ENCODE measurements around the gene NOL9.
"Not testable (repeated sequence)": the region's sequence is repeated elsewhere in the genome, so short reads cannot be mapped to it uniquely, and the experiment has no call there.

Gene NOL9

DNA sequence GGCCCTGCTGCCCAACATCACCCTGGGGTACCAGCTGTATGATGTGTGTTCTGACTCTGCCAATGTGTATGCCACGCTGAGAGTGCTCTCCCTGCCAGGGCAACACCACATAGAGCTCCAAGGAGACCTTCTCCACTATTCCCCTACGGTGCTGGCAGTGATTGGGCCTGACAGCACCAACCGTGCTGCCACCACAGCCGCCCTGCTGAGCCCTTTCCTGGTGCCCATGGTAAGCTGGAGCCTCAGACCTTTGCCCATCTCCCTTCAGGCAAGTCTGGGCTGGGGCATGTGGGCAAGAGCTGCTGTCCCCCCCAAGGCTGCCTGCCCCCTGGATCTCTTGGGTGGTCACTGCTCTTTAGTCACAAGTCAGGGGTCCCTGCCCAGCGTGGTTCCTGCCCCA lies 16.7 kb upstream of the NOL9 start:
- DNase-seq = no peak

DNA sequence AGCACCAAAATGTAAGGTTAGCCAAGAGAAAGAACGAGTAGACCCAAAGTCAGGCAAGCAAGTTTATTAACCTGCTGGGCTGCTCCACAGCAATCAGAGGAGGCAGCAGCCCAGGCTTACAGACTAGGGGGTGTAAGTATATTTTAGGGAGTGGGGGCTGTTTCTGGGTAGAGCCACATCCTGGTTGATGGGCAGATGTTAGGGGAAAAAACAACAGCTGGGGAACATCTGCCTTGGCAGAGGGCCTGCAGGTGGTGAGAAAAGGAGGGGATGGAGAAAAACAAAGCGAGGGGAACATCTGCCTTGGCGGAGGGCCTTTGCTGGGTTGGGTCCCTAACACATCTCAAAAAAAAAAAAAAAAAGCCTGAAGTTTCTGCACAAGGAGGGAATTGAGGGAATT lies 15.8 kb upstream of the NOL9 start:
- no peak for DNase-seq

DNA sequence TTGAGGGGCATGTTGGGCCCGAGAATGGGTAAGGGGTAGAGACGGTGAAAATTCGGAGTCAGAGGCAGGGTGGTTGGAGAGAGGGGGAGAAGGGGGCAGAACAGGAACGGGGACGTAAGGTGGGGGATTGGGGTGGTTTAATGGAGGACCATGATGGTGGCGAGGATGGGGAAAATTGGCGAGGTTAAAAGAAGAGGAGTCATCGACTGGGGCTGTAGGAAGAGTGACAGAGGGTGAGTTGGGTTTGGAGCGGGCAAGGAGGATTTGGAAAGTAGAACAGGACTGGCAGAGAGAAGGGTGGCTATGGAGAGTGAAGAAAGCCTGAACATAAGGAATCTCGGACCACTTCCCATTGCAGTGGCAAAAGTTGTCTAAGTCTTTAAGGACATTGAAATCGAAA lies 14.7 kb upstream of the NOL9 start:
- no peak for DNase-seq

DNA sequence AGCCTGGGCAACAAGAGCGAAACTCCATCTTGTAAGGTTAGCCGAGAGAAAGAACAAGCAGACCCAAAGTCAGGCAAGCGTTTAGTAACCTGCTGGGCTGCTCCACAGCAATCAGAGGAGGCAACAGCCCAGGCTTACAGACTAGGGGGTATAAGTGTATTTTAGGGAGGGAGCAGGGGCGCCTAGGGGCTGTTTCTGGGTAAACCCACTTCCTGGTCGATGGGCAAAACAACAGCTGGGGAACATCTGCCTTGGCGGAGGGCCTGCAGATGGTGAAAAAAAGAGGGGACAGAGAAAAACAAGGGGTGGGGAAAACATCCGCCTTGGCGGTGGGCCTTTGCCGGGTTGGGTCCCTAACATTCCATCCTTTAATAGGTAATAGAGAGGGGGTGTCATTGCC lies 6.0 kb upstream of the NOL9 start:
- DNase-seq = no peak

DNA sequence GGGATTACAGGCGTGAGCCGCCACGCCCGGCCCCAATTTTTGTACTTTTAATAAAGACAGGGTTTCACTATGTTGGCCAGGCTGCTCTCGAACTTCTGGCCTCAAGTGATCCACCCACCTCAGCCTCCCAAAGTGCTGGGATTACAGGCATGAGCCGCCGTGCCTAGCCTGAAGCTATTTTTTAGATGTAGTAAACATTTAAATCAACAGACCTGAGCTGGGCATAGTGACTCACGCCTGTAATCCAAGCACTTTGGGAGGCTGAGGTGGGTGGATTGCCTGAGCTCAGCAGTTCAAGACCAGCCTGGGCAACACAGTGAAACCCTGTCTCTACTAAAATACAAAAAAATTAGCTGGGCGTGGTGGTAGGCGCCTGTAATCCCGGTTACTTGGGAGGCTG lies 4.8 kb upstream of the NOL9 start:
- DNase-seq = not testable (repeated sequence)

DNA sequence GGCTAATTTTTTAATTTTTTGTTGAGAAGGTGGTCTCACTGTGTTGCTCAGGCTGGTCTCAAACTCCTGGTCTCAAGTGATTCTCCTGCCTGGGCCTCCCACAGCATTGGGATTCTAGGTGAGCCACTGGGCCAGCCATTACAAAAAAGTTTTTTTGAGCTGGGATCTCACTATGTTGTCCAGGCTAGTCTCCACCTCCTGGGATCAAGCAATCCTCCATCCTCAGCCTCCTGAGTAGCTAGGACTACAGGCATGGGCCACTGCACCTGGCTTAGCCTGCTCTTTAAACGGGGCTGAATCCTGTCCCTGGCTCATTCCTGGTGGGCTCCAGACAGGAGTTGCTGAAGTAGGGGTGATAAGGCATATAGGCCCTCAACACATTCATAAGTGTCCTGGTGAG lies 3.3 kb upstream of the NOL9 start:
- no peak for DNase-seq

DNA sequence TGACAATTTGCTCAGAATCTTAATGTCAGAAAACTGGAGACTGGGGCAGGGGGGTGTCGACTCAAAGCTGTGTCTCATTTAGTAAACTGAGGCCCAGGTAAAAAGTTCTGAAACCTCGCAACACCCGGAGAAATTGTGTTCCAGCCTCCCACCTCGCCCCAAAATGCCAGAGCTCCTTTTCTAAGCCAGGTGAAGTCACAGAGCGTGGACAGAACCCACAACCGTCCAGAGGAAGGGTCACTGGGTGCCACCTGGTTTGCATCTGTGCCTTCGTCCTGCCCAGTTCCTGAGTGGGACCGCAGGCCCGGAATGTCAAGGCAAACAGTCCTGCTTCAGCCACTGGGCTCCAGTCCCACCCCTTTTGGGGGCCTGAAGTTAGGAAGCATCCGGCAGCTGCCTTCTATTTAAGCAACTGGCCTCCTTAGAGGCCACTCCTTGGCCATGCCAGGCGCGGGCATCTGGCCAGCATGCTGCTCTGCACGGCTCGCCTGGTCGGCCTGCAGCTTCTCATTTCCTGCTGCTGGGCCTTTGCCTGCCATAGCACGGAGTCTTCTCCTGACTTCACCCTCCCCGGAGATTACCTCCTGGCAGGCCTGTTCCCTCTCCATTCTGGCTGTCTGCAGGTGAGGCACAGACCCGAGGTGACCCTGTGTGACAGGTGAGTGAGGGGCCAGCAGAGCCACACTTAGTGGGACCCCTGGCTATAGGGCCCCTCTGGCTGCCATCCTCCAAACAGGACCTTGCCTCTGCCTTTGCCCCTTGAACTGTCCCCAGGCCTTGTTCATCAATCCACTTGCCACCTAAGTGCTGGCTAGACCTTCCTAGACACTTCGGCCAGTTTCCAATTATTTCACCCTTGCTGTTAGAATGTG lies 830 bp upstream of the NOL9 start, which contains the start of gene TAS1R1:
TSS of gene TAS1R1 (plus strand) at position 401 of the 872 bp plus-strand sequence. CDS start at position 468, 67 bp downstream.
- DNase-seq = no peak

DNA sequence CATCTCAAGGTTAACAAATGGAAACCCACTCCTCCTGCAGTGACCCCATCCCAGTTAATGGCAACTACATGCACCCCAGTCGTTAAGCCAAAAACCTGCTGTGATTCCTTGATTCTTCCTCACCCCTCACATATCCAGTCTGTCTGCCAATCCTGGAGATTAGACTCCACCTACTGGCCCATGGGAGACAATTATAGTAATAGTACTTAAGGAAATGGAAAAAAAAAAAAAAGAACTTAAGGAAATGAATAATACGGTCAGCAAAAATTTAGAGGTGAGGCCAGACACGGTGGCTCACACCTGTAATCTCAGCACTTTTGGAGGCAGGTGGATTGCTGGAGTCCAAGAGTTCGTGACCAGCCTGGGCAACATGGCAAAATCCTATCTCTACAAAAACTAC lies 7.0 kb downstream of the NOL9 start:
- DNase-seq = no peak

DNA sequence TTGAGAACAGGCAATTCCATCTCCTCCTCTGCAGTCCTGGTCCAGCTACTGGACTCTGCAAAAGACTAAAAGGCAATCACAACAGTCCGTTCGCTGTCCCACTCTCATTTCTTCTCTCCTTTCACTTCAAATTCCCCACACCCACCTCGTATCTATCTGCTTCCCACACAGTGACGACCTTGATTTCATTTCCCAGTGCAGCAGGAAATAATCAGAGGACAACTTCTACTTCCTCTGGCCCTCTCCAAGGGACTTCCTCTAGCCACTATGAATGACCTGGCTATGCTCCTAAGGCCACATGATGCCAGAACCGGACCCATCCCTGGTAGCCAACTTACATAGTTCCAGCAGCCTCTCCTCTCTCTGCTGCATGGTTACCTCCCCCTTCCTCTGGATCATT lies 8.0 kb downstream of the NOL9 start:
- DNase-seq = no peak

DNA sequence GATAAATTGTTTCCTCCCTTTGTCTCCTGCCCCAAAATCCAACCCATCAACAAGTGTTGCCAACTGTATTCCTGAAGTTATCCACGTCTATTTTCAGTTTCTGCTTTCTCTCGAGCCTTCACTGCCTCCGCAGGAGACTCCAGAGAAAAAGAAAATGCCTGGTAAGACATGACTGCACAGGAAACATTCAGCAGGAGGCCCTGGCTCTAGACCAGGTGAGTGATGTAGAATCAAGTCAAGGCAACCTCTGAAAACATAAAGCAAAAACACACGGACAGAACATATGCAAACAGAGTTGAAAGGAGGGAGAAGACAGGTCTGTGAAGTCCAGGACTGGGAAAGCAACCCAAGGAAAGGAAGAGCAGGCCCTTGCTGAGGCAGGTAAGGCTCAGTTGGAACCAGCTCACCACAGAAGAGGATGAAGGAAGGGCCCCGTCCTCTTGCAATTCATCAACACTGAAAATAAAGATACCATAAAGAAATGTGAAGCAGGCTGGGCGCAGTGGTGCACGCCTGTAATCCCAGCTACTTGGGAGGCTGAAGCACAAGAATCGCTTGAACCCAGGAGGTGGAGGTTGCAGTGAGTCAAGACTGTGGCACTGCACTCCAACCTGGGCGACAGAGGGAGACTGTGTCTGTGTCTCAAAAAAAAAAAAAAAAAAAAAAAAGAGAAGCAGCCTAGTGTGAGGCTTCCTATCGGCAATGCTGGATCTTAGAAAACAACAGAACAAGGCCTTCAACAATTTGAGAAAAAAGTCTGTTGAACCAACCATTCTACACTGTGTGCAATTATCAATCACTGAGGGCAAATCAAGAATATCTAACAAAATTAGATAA lies 8.8 kb downstream of the NOL9 start:
- DNase-seq = no peak

DNA sequence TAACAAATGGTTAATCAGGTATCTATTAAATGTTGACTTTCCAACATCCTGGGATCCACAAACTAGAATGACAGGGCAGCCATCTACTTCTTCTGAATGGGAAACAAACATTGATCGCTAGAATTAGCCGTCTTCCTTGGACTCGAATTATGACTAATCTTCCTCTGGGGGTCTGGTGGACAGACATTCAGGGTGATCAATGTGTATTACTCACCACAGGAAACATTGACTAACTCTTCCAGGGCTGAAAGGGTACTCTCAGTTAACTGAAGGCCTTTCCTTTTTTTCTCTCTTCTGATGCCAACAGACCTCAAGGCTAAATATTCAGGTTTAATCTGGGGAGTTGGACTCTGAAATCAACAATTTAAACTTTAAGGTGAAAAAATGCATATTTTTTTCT lies 9.5 kb downstream of the NOL9 start:
- no peak for DNase-seq

DNA sequence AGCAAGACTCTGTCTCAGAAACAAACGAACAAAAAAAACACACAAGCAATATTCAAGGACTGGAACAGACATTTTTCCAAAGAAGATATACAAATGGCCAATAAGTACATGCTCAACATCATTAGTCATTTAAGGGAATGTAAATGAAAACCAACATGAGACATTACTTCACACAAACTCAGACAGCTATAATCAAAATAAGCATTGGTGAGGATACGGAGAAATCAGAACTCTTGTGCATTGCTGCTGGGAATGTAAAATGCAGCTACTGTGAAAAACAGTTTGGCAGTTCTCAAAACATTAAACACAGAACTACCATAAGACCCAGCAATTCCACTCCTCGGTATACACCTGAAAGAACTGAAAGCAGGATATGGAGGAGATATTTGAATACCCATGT lies 15.4 kb downstream of the NOL9 start:
- no peak for DNase-seq

DNA sequence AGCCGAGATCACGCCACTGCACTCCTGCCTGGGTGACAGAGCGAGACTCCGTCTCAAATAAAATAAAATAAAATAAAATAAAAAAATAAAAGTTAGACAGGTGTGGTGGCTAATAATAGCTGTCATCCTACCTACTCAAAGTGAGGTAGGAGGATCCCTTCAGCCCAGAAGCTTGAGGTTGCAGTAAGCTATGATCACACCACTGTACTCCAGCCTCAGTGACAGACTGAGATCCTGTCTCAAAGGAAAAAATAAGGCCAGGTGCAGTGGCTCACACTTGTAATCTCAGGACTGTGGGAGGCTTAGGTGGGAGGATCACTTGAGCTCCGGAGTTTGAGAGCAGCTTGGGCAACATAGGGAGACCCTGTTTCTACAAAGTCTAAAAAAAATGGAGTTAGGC lies 18.0 kb downstream of the NOL9 start:
- no peak for DNase-seq

DNA sequence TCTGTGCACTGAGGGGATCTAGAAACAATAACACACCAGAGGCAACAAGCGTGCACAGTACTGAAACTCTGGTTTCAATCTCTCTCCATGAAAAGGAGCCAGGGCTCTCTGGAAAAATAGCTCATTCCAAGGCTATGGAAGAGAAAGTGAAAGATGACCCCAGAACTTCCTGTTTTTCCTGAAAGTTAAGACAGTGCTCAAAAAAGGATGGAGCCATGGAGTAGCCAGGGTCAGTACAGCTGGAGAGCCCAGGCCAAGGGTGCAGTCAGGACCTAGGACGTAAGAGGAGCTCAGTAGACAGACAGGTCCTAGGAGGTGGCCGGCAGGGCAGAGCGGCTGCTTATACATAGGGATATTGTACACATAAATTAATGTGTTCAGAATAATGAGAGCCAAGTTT lies 19.1 kb downstream of the NOL9 start:
- DNase-seq = no peak

DNA sequence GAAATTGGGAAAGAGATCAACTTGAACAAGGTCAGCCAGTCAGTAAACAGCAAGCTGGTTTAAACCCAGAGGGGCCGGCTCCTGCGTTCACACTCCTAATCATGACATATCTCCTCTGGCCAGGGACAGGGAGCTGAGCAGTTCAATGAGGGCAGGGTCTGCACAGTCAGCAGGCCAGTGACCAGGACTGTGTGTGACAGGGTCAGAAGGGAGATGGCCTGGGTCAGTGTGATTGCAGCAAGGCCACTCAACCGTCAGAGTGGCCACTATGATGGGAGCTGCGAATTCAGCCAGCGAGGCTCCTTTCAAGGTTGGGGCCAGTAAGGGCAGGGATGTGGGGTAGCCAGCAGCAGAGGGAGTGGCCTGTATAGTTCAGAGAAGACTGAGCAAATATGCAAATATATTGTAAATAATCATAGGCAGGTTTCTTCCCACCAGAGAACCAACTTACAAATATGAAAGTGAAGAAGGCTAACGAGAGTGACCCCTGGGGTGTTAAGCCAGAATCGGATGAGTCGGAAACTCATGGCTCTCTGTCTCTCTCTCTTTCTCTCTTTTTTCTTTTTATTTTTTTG lies 20.0 kb downstream of the NOL9 start:
- no peak for DNase-seq

DNA sequence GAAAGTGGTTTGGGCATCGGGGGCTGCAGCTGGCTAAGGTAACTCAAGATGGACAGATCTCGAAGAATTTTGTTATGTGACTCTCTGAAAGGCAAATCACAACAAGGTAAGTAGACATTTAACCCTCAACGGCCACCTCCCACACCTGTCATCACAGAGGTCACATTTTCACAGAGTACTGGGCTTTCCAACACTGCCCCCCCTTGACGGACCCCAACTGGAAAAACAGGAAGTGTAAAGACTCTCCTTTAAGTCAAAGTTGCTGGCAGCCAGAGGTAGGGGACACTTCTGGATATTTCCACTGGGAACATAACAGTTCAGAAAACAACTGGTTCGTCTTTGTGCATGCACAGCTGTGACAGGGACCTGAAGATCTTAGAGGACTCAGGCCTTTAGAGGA lies 22.3 kb downstream of the NOL9 start:
- no peak for DNase-seq

DNA sequence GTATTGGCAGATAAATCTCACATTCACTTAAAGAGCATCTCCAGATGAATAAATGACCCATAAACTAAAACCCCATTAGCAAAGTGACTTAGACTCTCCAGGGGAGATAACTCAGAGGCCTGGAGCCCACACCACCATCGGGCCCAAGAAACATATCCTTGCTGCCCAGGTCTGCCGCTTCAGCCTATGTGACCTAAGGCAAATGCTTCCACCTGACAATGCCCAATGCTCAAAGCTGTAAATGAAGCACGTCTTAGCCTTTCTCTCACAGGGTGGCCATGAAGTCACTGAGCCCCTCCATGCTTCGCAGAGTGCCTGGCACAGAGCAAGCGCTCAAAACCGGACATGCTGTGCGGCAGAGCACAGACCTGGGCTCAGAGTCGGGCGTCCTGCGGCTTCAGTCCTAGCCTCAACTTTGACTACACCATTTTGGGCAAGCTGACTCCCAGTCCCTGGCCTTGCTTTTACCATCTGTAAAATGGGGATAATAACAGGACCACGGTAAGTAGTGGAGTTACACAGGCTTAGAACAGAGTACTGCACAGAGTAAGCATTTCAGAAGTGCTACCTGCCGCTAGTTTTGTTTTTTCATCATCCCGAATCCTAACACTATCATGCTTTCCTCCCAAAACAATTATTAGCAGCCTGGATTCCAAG lies 23.7 kb downstream of the NOL9 start:
- no peak for DNase-seq

DNA sequence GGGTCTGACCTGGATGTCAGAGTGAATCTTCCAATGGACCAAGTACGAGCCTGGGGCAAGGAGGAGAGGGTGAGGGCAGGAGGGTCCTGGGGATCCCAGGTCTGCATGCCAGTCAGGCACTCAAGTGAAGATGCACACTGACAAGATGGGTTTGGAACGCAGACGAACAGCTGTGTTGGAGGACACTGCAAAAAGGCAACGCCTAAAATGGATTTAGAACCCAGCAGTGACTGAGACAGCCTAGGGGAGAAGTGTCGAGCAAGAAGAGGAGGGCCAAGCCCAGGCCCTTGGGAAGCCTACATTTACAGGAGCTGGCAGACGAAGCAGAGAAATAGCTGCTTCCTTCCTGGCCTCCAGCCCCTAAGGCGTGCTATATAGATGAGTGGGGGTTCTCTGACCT lies 25.8 kb downstream of the NOL9 start:
- no peak for DNase-seq

DNA sequence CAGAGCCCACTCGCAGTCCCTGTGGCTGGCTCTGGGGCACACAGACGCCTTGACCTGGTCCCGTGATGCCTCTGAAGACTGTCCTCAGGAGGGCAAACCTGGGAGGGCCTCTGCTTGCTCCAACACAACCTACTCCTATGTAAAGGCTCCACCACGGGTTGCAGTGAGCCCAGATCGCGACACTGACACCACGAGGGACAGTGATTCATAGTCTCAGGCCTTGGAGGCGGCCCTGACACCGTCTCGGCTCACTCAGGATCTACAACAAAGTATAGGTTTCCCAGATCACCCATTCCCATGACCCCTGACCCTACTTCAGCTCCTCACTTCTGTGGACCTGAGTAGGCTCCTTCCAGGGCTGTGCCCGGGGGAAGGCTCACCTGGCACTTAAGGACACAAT lies 28.0 kb downstream of the NOL9 start:
- no peak for DNase-seq

DNA sequence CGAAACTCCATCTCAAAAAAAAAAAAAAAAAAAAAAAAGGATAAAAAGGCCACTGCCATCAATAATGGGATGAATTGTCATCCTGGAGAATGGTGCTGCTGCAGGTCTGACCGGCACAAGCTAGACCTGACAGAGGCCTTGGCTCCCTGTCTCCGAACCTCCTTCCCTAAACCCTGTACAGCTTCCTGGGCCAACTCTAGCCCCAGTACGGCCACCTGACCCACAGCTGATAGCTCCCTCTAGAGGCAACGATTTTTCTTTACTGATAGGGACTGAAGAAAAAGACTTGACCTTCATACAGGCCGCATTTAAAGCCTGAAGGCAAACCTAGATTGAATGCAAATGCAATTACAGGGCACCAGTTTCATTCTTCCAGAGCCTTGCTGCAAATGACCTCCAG lies 30.7 kb downstream of the NOL9 start:
- DNase-seq = peak in 1 of 2 experiments; percentile 6

DNA sequence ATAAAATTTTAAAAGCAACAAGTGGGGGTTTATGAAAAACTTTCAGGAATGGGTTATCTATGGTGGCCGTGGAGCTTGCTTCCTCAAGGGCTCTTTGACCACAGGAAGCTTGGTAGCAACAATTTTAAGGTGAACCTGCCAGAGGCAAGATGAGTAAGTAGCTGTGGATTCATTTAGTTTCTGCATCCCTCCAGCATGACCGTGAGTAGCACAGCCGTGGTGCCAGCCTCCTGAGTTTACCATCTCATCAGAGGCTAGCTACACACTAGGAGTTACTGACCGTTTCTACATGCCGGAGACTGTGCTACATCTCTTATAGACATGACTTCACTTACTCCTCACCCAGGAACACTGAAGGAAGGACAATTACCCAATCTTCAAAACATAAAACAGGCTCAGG lies 32.8 kb downstream of the NOL9 start:
- DNase-seq = no peak

DNA sequence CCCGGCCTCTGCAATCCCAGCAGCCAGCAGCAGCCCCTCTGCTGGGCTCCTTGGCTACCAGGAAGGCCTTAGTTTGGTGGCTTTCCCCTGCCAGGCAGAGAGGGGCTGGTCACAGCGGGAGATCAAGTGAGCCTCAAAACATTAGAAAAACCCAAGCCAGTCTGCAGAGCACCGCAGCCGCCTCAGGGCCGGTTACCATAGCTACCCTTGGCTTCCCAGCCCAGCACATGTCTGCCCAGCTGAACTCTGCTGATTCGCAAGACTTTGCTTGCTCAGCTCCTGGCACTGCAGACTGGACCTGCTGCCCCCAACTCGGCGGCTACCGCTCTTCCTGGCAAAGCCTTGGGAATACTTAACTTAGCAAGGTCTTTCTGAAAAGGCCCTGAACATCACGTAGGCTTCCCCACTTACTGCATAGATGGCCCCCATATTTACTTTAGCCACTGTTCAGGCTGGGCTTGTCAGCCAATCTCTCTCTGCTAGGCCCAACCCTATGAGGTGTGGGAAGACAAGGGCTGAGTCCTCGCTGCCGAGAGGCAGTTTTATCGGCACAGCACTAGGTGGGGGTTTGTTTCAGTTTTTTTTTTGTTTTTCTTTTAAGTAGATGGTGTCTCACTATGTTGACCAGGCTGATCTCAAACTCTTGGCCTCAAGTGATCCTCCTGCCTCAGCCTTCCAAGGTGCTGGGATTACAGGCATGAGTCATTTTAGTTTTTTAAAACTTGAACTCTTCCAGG lies 34.2 kb downstream of the NOL9 start:
- no peak for DNase-seq

All from NCI-H1930 (cell line).